GM19193 (cell line): ENCODE data around the gene RXRG.

Experiments used
- POLR2A ChIP-seq: IDR thresholded peaks from 4 replicates; pipeline ENCODE4 v1.6.1; 2011; ENCODE audit not compliant: insufficient read depth, insufficient read length; ENCODE audit errors: extremely low read depth

The RXRG gene

GRCh38 chr1:165434281-165434680 lies 10.6 kb downstream of the RXRG start:
- no peak for TF ChIP-seq POLR2A

GRCh38 chr1:165431079-165431478 lies 13.8 kb downstream of the RXRG start:
- no peak for TF ChIP-seq POLR2A

- TF ChIP-seq POLR2A: no peak
These were observed 18.2 kb downstream of the RXRG start for GRCh38 chr1:165426745-165427144.

GRCh38 chr1:165425621-165426020 lies 19.3 kb downstream of the RXRG start:
- TF ChIP-seq POLR2A: no peak

- no peak for TF ChIP-seq POLR2A
These were observed 20.3 kb downstream of the RXRG start for GRCh38 chr1:165424454-165425216.

GRCh38 chr1:165423136-165423535 lies 21.8 kb downstream of the RXRG start:
- TF ChIP-seq POLR2A: no peak

GRCh38 chr1:165420655-165421054 lies 24.3 kb downstream of the RXRG start:
- no peak for TF ChIP-seq POLR2A

- no peak for TF ChIP-seq POLR2A
These were observed 25.1 kb downstream of the RXRG start for GRCh38 chr1:165419839-165420238.

- TF ChIP-seq POLR2A: no peak
These were observed 26.7 kb downstream of the RXRG start for GRCh38 chr1:165418195-165418594.

- no peak for TF ChIP-seq POLR2A
These were observed 28.1 kb downstream of the RXRG start for GRCh38 chr1:165416876-165417275.

- TF ChIP-seq POLR2A: no peak
These were observed 29.9 kb downstream of the RXRG start for GRCh38 chr1:165415068-165415467.

- no peak for TF ChIP-seq POLR2A
These were observed 30.3 kb downstream of the RXRG start for GRCh38 chr1:165414620-165415019.

- no peak for TF ChIP-seq POLR2A
These were observed 33.5 kb downstream of the RXRG start for GRCh38 chr1:165411396-165411795.

- no peak for TF ChIP-seq POLR2A
These were observed 35.1 kb downstream of the RXRG start for GRCh38 chr1:165409657-165410358.

GRCh38 chr1:165408518-165408917 lies 36.4 kb downstream of the RXRG start:
- no peak for TF ChIP-seq POLR2A

- no peak for TF ChIP-seq POLR2A
These were observed 37.5 kb downstream of the RXRG start for GRCh38 chr1:165407398-165407797.
